AG09319 (cell line): ENCODE measurements around the gene KRTAP5-8.
"Not testable (repeated sequence)": the region's sequence is repeated elsewhere in the genome, so short reads cannot be mapped to it uniquely, and the experiment has no call there.

Source experiments
- DNase-seq: peaks from one replicate; pipeline ENCODE4 v3.0.0-alpha.2; 2010; ENCODE audit warnings: low read depth; ENCODE audit errors: extremely low read depth
- TF ChIP-seq, protein P1 (sequence below): IDR thresholded peaks from 2 replicates; pipeline ENCODE4 v1.5.1; 2011; ENCODE audit warnings: low read depth, mild to moderate bottlenecking, inconsistent platforms, low read length, moderate library complexity

The KRTAP5-8 gene

DNA sequence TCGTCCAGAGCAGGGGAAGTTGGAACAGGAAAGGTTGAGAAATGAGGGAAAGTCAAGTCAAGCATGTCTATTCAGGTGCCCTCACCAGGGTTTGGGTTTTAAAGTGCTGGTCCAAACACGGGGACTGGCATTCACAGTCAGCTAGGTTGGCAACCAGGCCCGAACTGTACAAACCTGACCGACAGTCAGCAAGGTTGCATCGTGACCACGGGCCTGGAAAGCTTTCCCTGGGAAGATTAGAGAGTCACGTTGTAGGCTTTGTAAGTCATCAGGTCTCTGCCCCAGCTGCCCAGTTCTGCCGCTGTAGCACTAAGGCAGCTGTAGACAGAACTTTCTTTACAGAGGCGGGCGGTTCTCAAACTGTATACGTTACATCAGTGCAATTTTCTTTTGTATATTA, 35.0 kb downstream of the KRTAP5-8 start:
- DNase-seq = no peak
- TF ChIP-seq, protein P1, sequence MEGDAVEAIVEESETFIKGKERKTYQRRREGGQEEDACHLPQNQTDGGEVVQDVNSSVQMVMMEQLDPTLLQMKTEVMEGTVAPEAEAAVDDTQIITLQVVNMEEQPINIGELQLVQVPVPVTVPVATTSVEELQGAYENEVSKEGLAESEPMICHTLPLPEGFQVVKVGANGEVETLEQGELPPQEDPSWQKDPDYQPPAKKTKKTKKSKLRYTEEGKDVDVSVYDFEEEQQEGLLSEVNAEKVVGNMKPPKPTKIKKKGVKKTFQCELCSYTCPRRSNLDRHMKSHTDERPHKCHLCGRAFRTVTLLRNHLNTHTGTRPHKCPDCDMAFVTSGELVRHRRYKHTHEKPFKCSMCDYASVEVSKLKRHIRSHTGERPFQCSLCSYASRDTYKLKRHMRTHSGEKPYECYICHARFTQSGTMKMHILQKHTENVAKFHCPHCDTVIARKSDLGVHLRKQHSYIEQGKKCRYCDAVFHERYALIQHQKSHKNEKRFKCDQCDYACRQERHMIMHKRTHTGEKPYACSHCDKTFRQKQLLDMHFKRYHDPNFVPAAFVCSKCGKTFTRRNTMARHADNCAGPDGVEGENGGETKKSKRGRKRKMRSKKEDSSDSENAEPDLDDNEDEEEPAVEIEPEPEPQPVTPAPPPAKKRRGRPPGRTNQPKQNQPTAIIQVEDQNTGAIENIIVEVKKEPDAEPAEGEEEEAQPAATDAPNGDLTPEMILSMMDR = no peak

DNA sequence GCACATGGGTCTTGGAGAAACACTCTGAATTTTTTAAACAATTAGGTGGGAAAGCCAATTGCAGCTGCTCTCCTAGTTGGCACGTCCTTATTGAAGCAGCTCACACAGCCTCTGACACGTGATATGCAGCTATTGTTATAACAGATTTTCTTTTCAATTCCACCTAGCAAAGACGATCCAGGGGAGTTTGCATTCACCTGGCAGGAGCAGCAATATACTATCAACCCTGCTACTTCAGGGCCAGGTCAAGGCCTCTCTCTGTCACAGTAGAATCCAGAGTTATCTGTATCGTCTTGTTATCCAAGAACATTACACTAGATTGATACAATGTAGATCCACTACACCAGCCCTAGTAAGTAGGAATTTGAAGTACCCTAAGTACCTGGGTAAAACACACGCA, 36.6 kb downstream of the KRTAP5-8 start:
- TF ChIP-seq, protein P1 = no peak
- DNase-seq = no peak

DNA sequence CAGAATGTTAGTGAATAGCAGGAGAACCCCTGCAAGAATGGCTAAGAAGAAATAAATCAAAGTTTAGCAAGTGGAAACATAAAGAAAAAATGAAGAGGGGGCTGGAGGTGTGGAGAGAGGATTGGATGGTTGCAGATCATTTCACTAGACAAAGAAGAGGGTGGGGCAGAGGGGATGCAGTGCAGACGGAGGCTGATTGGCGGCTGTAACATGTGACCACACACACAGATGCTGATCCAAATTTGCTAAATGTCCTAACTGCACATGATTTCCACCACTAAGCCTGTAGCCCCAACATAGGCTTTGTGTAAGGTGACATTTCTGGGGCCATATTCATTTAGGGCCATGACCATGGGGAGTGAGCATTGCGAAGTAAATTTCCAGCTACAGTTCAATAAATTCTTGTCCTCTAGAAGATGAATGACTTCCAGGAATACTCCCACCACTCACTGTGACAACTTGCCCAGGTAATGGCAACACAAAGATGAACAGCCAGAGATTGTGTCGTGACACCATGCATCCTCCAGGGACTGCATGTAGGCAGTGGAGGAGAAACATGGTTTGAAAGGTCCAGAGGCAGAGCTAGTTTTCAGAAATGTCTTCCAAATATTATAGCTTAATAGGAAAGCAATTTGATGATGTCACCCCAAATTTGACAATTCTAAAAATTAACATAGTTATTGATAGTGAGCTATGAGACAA, 38.0 kb downstream of the KRTAP5-8 start:
- TF ChIP-seq, protein P1 = no peak

DNA sequence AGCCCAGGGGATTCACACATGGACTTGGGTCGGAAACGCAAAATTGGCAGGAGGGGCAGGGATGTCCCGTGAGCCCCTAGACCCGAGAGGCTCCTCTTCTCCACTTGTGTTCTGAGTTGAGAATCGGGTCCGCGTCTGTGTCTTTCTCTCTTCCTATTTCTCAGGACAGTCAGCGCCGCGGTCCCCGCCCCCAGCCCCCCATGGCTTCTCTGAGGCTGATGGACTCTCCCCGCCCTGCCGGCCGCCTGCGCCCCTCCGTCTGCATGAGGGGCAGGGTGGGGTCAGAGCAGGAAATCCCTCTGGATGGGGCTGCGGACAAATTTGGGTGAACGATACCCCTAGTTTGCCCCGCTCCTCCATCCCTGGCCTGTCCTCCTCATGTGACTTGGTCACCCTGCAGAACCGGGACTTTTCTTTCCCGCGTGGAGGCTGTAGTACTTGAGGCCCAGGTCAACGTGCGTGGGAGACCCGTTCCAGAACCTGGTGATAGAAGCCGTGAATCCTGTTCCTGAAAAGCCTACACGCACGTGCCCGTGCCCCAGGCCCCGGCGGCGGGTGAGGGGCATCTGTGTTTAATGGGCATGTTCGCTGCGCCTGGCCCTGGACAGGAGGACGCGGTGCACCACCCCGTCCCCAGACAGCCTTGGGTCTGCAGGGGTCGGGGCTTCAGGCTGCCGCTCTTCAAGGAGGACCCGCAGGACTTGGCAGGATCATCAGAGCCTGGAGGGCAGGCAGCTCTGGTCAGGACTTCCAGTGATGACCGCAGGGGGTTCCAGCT, 39.1 kb downstream of the KRTAP5-8 start:
- not testable (repeated sequence) for DNase-seq

More for the DNA sequence above, 38.0 kb downstream of the KRTAP5-8 start:
- no peak for DNase-seq

DNA sequence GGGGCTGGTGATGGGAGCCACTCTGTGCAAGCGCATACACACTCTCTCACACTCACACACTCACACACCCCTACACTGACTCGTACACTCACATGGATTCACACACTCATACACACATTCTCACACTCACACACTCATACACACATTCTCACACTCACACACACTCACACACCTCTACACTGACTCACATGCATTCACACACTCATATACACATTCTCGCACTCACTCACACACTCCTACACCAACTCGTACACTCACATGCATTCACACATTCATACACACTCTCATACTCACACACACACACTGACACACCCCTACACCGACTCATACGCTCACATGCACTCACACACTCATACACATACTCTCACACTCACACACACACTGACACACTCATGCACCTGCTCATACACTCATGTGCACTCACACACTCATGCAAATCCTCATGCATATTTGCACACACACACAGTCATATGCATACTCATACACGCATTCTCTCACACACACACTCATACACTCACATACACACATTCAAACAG, 39.7 kb downstream of the KRTAP5-8 start:
- no peak for DNase-seq
- TF ChIP-seq, protein P1 = no peak

DNA sequence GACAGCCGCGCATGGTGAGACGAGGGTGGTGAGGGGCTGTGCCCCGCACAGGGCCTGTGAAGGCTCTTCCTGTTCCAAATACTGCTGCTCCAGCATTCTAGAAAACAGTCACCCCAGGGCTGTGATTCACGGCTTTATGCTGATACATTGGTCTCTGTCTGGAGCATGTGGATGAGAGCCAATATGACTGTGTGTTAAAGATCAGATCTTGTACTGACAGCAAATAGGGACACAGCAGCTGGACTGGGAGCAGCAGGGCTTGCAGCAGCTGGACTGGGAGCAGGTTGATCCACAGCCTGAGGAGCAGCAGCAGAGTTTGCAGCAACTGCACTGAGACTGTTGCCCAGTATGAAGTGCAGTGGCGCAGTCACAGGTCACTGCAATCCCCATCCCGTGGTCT, 41.7 kb downstream of the KRTAP5-8 start:
- DNase-seq = not testable (repeated sequence)

DNA sequence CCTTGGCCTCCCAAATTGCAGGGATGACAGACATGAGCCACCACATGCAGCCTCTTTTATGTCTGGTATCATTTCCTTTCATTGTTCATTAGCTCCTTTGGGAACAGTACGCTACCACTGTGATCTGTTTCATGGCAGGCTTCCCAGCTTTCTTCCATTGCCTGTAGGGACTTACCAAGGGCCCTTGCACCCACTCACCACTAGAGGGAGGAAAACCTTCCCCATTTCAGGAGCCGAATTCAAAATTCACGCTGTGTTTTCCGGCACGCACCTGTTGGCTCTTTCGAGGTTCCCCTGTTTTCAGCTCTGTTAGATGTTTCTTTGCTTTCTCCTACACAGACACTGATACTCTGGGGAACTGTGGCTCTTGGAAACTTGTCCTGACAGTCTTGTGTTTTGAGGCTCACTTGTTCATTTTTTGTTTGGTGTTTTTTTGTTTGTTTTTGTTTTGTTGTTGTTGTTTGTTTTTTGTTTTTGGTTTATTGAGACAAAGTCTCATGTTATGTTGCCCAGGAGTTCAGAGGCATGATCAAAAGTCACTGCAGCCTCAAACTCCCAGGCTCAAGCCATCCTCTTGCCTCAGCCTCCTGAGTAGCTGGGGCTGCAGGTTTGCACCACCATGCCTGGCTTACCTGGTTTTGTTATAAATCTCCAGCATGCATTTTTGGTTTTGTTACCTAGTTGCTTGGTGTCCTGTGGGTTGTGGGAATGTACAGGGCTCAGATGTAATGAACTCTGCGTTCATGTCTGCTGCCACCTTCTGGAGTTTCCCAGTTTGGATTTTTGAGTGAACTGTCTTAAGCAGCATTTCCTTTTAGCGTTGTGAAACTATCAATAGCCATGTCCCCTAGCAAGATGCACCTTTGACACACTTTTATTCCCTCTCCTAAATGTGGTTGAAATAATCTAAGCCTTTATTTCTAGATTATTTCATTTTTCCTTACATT, 42.5 kb downstream of the KRTAP5-8 start:
- DNase-seq = peak; percentile 28
- TF ChIP-seq, protein P1 = peak; percentile 88

DNA sequence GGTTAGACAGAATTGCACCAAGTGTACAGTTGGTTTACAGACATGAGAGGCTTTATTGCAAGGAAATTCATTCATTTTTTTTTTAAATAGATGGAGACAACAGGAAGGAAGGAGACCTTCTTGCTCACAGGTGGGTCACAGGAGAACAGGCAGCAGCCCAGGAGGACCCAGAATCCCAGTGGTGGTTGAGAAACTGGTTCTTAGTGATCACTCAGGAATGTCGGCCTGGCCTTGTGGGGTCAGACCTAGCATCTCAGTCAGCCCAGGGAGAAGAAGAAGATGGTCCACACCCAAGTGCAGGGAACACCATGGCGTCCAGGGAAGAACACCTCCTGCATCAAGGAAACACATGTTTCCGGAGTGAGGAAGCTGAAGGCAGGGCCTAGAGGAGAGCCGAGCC, 44.0 kb downstream of the KRTAP5-8 start:
- TF ChIP-seq, protein P1 = no peak
- no peak for DNase-seq
